KG1 (cell line): ENCODE measurements around the gene WNT7B.
"Not testable (repeated sequence)": the region's sequence is repeated elsewhere in the genome, so short reads cannot be mapped to it uniquely, and the experiment has no call there.

Source experiments
- DNase-seq: peaks from one replicate; lab custom pipeline; 2025; lab: John Stamatoyannopoulos, UW

WNT7B gene

DNA sequence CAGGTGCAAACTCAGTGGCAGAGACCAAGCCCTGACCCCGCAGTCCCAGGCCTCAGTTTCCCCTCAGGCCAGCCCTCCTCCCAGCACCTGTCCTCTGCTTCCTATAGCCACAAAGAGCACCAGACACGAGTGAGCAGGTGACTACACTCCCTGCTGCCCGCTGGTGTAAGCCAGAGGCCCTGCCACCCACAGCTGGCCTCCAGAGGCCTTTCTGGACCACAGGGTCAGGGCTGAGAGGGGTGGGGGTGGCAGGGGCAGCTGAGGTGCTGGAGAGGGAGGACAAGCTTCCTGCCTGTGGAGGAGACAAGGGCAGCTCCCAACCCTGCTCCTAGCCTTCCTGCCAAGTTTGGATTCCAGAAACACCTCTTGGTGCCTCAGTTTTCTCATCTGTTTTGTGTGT is 31.3 kb upstream of the WNT7B start:
- no peak for DNase-seq

GRCh38 chr22:46007848-46008261 is 30.9 kb upstream of the WNT7B start:
- no peak for DNase-seq

- no peak for DNase-seq
Measured at GRCh38 chr22:46007003-46007847, 30.3 kb upstream of the WNT7B start.

- peak; percentile 41 for DNase-seq
Measured at GRCh38 chr22:46006379-46007002, 29.5 kb upstream of the WNT7B start.

- DNase-seq: not testable (repeated sequence)
Measured at GRCh38 chr22:46005116-46005705, 28.2 kb upstream of the WNT7B start.

- DNase-seq: no peak
Measured at GRCh38 chr22:46004105-46004866, 27.3 kb upstream of the WNT7B start.

DNA sequence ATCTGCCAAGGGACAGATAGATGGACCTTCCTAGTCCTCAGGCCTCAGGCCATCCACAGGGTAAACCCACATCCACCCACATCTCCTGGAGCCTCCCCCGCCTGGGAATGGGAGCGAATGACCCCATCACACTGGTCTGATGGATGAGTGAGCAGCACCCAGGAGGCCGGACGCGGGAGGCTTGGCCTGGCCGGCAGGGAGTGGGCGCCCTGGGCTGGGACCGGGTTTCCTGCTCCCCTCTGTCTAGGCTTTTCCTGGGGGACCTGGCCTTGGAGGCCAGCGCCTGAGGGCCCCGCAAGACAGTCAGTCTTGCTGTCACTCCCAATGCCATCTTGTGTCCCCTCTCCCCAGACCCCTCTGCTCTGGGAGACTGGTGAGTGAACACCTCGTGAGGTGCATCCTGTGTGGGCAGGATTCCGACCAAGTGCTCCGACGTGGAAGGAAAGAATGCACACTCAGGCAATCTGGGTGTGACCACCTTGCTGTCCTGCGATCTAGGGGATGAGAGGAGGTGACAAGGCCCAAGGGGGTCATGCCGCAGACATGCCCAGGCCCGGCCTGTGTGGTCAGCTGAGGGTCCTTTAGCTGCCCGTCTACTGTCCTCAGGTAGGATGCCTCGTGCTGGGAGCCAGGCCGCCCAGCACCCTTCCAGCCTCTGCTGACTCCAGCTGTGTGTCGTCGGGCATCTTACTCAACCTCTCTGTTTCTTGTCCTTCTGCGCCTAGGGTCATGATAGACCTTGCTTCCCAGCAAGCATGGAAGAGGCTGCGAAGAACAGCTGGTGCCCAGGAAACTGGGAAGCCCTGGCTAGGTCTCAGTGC is 26.5 kb upstream of the WNT7B start:
- DNase-seq: no peak

DNA sequence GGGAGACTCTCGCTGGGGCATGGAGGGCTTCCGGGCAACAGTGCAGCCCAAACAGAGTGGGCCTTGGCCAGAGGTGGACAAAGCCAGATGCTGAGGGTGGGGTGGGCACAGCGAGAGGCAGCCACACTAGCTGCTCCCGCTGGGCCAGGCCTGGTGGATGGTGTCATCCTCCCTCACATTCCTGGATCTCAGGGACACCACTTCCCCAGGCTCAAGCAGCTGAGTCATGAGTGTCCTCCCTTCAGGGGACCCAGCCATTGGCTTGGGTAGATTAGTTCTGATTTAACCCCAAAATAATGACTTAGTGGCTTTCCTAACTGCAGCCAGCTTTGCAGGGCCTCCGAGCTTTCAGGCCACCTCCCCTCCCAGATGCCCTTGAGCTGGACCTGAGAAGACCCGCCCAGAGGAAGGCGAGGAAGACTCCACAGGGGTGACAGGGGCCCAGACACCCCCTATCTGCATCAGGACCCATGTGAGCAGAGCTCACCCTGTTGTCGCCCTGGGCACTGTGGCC is 25.9 kb upstream of the WNT7B start:
- DNase-seq: no peak

- DNase-seq: no peak
Measured at GRCh38 chr22:46001426-46002106, 24.6 kb upstream of the WNT7B start.

GRCh38 chr22:46001046-46001425 is 24.1 kb upstream of the WNT7B start:
- no peak for DNase-seq

- DNase-seq: no peak
Measured at GRCh38 chr22:46000081-46001027, 23.4 kb upstream of the WNT7B start.

- DNase-seq: no peak
Measured at GRCh38 chr22:45999379-45999971, 22.5 kb upstream of the WNT7B start.

GRCh38 chr22:45998638-45999378 is 21.8 kb upstream of the WNT7B start:
- DNase-seq: no peak

GRCh38 chr22:45997777-45998637 is 21.0 kb upstream of the WNT7B start:
- no peak for DNase-seq

DNA sequence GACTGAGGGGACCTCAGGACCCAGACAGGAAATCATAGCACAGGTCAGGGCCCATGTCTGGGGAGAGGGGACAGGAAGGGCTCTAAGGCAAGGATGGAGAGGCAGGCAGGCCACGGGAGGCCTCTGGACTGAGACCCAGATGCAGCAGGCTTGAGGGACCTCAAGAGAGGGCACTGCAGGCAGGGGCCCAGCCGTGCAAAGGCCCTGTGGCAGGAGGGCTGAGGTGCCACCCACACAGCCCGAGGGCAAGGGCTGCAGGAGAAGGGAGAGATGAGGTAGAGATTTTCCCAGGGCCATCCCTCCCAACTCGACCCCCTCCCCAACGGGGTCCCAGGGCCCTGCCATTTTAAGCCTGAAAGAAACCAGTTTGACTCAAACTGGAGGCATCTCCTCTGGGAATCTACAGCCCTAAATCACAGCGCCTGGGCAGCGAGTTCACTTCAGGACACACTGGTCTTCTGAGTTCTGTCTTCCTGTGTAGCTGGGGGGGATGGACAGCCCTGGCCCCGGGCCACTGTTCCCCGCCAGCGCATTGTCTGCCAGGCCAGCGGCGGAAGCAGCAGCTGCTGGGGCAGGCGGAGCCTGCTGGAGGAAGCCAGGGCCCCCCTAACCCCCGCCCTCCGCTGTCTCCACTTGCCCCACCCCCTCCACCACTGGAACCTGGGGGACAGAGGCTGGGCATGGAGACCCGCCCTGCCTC is 20.3 kb upstream of the WNT7B start:
- no peak for DNase-seq

GRCh38 chr22:45996241-45997076 is 19.5 kb upstream of the WNT7B start:
- no peak for DNase-seq
